GM23338 (cell line): ENCODE data around the gene GMPPA. TPM values are rescaled to one million over a fixed set of nuclear protein-coding genes. Genes with fewer than 3 reads are reported as not detected.

Source experiments
- ATAC-seq: fragments of 200-7000 bp; cut with Tn5 transposase; 3 replicates; pipeline ENCODE4 v1.9.1; 2020
- DNase-seq: peaks from one replicate; pipeline ENCODE4 v3.0.0-alpha.2; 2015; ENCODE audit warnings: low spot score
- H2AFZ ChIP-seq: fragments of 200-600 bp; sonication (generic); 2 replicates; pipeline ENCODE4 v1.8.0; 2016; ENCODE audit warnings: antibody characterized with exemption, mild to moderate bottlenecking, moderate library complexity
- H3F3A ChIP-seq: fragments of 200-600 bp; sonication (generic); replicated peaks from 2 replicates; pipeline ENCODE4 v1.8.0; 2017; ENCODE audit warnings: antibody characterized with exemption, mixed run types, low read depth
- H3K27ac ChIP-seq: fragments of 200-600 bp; sonication (generic); 2 replicates; pipeline ENCODE4 v1.6.1; 2016; ENCODE audit warnings: low read depth
- H3K27me3 ChIP-seq: fragments of 200-600 bp; sonication (generic); 2 replicates; pipeline ENCODE4 v1.8.0; 2016; ENCODE audit warnings: mild to moderate bottlenecking, mixed run types, moderate library complexity; ENCODE audit not compliant: insufficient read depth
- H3K36me3 ChIP-seq: fragments of 200-600 bp; sonication (generic); 2 replicates; pipeline ENCODE4 v1.8.0; 2016; ENCODE audit warnings: mild to moderate bottlenecking; ENCODE audit not compliant: insufficient read depth
- H3K4me1 ChIP-seq: fragments of 200-600 bp; sonication (generic); 2 replicates; pipeline ENCODE4 v1.8.0; 2016; ENCODE audit warnings: mild to moderate bottlenecking, moderate library complexity; ENCODE audit not compliant: insufficient read depth
- H3K4me2 ChIP-seq: fragments of 200-600 bp; sonication (generic); 2 replicates; pipeline ENCODE4 v1.7.1; 2017; ENCODE audit warnings: mixed run types
- H3K4me3 ChIP-seq: fragments of 200-600 bp; sonication (generic); 2 replicates; pipeline ENCODE4 v1.6.1; 2016; ENCODE audit warnings: mixed run types
- H3K79me2 ChIP-seq: fragments of 200-600 bp; sonication (generic); replicated peaks from 2 replicates; pipeline ENCODE4 v1.8.0; 2017; ENCODE audit warnings: mild to moderate bottlenecking; ENCODE audit not compliant: insufficient read depth
- H3K9me2 ChIP-seq: fragments of 200-600 bp; sonication (generic); 2 replicates; pipeline ENCODE4 v1.8.0; 2017; ENCODE audit not compliant: insufficient read depth
- H4K20me1 ChIP-seq: fragments of 200-600 bp; sonication (generic); replicated peaks from 2 replicates; pipeline ENCODE4 v1.8.0; 2017; ENCODE audit warnings: mild to moderate bottlenecking; ENCODE audit not compliant: insufficient read depth
- H3K27ac Mint-ChIP-seq: 2 replicates; pipeline ENCODE4 v1.8.0; 2020; ENCODE audit warnings: inconsistent platforms, mild to moderate bottlenecking, moderate library complexity, mixed read lengths
- H3K27me3 Mint-ChIP-seq: 3 replicates; pipeline ENCODE4 v1.8.0; 2022; ENCODE audit warnings: low read depth, mild to moderate bottlenecking, moderate library complexity, mixed read lengths, inconsistent platforms; ENCODE audit not compliant: insufficient read depth, poor library complexity
- H3K36me3 Mint-ChIP-seq: 3 replicates; pipeline ENCODE4 v1.8.0; 2021; ENCODE audit warnings: low read depth, mild to moderate bottlenecking, inconsistent platforms, moderate library complexity, mixed read lengths
- H3K4me1 Mint-ChIP-seq: 3 replicates; pipeline ENCODE4 v1.8.0; 2020; ENCODE audit warnings: mild to moderate bottlenecking, inconsistent platforms, mixed read lengths
- H3K4me3 Mint-ChIP-seq: 3 replicates; pipeline ENCODE4 v1.8.0; 2021; ENCODE audit warnings: moderate library complexity, mild to moderate bottlenecking, inconsistent platforms, mixed read lengths
- H3K9me3 Mint-ChIP-seq: 3 replicates; pipeline ENCODE4 v1.8.0; 2020; ENCODE audit warnings: moderate library complexity, mild to moderate bottlenecking, inconsistent platforms, mixed read lengths
- CREB1 ChIP-seq: fragments of 250-450 bp; sonication (Bioruptor Pico); IDR thresholded peaks from 2 replicates; pipeline ENCODE4 v1.5.0; 2020; ENCODE audit warnings: low read depth, mild to moderate bottlenecking, moderate library complexity
- EZH2phosphoT487 ChIP-seq: fragments of 200-600 bp; sonication (generic); IDR thresholded peaks from one replicate; pipeline ENCODE4 v1.8.1; 2018; ENCODE audit warnings: antibody characterized with exemption; ENCODE audit not compliant: unreplicated experiment
- NANOG ChIP-seq: IDR thresholded peaks from 2 replicates; pipeline ENCODE4 v1.6.1; 2016; ENCODE audit warnings: antibody characterized with exemption, borderline replicate concordance
- POLR2AphosphoS5 ChIP-seq: IDR thresholded peaks from 2 replicates; pipeline ENCODE4 v1.6.1; 2016; ENCODE audit warnings: antibody characterized with exemption, low read depth
- ZNF114 ChIP-seq: fragments of 250-450 bp; sonication (Bioruptor Pico); IDR thresholded peaks from 2 replicates; pipeline ENCODE4 v1.5.0; 2020; ENCODE audit warnings: mild to moderate bottlenecking, moderate library complexity
- ZNF331 ChIP-seq: fragments of 250-450 bp; sonication (Bioruptor Pico); IDR thresholded peaks from 2 replicates; pipeline ENCODE4 v1.5.0; 2020; ENCODE audit warnings: low read depth, mild to moderate bottlenecking, moderate library complexity
- polyA plus RNA-seq: library from polyadenylated mRNA; unstranded; fragments of >200 nt; fragmentation: Nextera tagmentation; extraction: Ambion mirVana; gene quantifications from 2 replicates; pipeline ENCODE4 v1.2.1, GENCODE V29; 2016
- total RNA-seq: library from RNA; depleted of rRNA; stranded (reverse); fragments of >200 nt; shearing (Covaris generic); gene quantifications from 2 replicates; pipeline ENCODE4 v1.2.3, GENCODE V29; 2014
- TF ChIP-seq, protein P1 (sequence below): IDR thresholded peaks from 2 replicates; pipeline ENCODE4 v1.6.1; 2016; ENCODE audit warnings: antibody characterized with exemption
- TF ChIP-seq, protein P2 (sequence below), 2 experiments: fragments of 200-600 bp in 1 of 2; sonication (generic) in 1 of 2; conservative IDR thresholded peaks; 2 replicates each; pipeline versions ENCODE4 v1.5.1 to v1.6.1; 2016 to 2017; ENCODE audit warnings: antibody characterized with exemption in 2 of 2, low read depth in 2 of 2, mild to moderate bottlenecking in 2 of 2, moderate library complexity in 1 of 2
- TF ChIP-seq, protein P3 (sequence below): fragments of 250-450 bp; sonication (Bioruptor Pico); IDR thresholded peaks from 2 replicates; pipeline ENCODE4 v1.5.0; 2020; ENCODE audit warnings: mild to moderate bottlenecking, moderate library complexity

GMPPA gene
- total and polyA plus RNA-seq, 2 experiments from 2014 or later = 27.0 to 33.8 TPM

DNA sequence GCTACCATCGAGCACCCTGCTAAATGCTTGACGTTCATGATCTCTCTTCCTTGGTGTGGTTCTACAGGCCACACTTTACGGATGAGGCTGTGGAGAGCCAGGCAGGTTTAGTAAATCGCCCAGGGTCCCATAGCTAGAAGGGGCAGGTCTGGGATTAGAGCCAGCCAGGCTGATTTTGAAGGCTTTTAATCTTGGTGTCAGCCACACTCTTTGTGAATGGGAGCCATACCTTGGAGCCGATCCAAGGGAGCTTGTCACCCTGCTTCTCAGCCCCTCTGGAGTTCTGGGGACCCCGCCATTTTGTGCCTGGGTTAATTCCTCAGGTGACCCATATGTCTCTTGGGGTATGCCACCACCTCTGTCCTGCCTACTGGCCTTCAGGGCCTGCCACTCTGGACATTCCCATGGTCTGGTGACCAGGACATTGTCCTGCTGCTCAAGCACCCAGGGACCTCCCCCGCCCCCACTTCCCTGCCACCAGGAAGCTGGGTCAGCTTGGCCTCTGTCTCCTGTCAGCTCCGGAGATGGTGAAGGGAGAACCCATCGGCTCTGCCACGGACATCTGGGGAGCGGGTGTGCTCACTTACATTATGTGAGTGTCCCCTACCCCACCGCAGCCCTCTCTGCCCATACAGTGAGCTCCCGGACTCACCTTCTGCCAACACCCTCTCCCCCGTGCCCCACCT is 7.3 kb upstream of the GMPPA start:
- Histone ChIP-seq H3K36me3 (no peaks in the 10 kb centered on the region), H3F3A (peaks cover 4% of the 10 kb centered on the region; the same call in 1 of the 2 replicates), H3K27me3 (peaks cover 51% of the 10 kb centered on the region), H3K27ac (no peak overlapping the region), H3K4me1 (peaks cover 19% of the 10 kb centered on the region; the same call in 1 of the 2 replicates), H3K4me3 (no peak overlapping the region), H4K20me1 (no peaks in the 10 kb centered on the region), H3K4me2 (no peak overlapping the region), H3K79me2 (no peaks in the 10 kb centered on the region), H2AFZ (no peak overlapping the region), H3K9me2 (no peaks in the 10 kb centered on the region)
- no peak for DNase-seq
- H3K27ac Mint-ChIP-seq = no peak overlapping the region
- TF ChIP-seq CREB1 = no peak
- no peak for TF ChIP-seq ZNF331 (CRISPR knock-in tag)
- TF ChIP-seq, protein P1, sequence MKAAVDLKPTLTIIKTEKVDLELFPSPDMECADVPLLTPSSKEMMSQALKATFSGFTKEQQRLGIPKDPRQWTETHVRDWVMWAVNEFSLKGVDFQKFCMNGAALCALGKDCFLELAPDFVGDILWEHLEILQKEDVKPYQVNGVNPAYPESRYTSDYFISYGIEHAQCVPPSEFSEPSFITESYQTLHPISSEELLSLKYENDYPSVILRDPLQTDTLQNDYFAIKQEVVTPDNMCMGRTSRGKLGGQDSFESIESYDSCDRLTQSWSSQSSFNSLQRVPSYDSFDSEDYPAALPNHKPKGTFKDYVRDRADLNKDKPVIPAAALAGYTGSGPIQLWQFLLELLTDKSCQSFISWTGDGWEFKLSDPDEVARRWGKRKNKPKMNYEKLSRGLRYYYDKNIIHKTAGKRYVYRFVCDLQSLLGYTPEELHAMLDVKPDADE = no peak
- no peak for TF ChIP-seq EZH2phosphoT487
- TF ChIP-seq, protein P2, sequence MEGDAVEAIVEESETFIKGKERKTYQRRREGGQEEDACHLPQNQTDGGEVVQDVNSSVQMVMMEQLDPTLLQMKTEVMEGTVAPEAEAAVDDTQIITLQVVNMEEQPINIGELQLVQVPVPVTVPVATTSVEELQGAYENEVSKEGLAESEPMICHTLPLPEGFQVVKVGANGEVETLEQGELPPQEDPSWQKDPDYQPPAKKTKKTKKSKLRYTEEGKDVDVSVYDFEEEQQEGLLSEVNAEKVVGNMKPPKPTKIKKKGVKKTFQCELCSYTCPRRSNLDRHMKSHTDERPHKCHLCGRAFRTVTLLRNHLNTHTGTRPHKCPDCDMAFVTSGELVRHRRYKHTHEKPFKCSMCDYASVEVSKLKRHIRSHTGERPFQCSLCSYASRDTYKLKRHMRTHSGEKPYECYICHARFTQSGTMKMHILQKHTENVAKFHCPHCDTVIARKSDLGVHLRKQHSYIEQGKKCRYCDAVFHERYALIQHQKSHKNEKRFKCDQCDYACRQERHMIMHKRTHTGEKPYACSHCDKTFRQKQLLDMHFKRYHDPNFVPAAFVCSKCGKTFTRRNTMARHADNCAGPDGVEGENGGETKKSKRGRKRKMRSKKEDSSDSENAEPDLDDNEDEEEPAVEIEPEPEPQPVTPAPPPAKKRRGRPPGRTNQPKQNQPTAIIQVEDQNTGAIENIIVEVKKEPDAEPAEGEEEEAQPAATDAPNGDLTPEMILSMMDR (conservative IDR thresholded peaks at IDR 0.05; ENCODE audit: low read depth in 2 of 2) = no peak
- no peak for TF ChIP-seq ZNF114
- TF ChIP-seq, protein P3, sequence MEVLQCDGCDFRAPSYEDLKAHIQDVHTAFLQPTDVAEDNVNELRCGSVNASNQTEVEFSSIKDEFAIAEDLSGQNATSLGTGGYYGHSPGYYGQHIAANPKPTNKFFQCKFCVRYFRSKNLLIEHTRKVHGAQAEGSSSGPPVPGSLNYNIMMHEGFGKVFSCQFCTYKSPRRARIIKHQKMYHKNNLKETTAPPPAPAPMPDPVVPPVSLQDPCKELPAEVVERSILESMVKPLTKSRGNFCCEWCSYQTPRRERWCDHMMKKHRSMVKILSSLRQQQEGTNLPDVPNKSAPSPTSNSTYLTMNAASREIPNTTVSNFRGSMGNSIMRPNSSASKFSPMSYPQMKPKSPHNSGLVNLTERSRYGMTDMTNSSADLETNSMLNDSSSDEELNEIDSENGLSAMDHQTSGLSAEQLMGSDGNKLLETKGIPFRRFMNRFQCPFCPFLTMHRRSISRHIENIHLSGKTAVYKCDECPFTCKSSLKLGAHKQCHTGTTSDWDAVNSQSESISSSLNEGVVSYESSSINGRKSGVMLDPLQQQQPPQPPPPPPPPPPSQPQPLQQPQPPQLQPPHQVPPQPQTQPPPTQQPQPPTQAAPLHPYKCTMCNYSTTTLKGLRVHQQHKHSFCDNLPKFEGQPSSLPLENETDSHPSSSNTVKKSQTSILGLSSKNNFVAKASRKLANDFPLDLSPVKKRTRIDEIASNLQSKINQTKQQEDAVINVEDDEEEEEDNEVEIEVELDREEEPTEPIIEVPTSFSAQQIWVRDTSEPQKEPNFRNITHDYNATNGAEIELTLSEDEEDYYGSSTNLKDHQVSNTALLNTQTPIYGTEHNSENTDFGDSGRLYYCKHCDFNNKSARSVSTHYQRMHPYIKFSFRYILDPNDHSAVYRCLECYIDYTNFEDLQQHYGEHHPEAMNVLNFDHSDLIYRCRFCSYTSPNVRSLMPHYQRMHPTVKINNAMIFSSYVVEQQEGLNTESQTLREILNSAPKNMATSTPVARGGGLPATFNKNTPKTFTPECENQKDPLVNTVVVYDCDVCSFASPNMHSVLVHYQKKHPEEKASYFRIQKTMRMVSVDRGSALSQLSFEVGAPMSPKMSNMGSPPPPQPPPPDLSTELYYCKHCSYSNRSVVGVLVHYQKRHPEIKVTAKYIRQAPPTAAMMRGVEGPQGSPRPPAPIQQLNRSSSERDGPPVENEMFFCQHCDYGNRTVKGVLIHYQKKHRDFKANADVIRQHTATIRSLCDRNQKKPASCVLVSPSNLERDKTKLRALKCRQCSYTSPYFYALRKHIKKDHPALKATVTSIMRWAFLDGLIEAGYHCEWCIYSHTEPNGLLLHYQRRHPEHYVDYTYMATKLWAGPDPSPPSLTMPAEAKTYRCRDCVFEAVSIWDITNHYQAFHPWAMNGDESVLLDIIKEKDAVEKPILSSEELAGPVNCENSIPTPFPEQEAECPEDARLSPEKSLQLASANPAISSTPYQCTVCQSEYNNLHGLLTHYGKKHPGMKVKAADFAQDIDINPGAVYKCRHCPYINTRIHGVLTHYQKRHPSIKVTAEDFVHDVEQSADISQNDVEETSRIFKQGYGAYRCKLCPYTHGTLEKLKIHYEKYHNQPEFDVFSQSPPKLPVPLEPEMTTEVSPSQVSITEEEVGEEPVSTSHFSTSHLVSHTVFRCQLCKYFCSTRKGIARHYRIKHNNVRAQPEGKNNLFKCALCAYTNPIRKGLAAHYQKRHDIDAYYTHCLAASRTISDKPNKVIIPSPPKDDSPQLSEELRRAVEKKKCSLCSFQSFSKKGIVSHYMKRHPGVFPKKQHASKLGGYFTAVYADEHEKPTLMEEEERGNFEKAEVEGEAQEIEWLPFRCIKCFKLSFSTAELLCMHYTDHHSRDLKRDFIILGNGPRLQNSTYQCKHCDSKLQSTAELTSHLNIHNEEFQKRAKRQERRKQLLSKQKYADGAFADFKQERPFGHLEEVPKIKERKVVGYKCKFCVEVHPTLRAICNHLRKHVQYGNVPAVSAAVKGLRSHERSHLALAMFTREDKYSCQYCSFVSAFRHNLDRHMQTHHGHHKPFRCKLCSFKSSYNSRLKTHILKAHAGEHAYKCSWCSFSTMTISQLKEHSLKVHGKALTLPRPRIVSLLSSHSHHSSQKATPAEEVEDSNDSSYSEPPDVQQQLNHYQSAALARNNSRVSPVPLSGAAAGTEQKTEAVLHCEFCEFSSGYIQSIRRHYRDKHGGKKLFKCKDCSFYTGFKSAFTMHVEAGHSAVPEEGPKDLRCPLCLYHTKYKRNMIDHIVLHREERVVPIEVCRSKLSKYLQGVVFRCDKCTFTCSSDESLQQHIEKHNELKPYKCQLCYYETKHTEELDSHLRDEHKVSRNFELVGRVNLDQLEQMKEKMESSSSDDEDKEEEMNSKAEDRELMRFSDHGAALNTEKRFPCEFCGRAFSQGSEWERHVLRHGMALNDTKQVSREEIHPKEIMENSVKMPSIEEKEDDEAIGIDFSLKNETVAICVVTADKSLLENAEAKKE = no peak
- TF ChIP-seq NANOG = no peak
- TF ChIP-seq POLR2AphosphoS5 = no peak
- ATAC-seq = no peak
- H3K27me3 Mint-ChIP-seq = peaks cover 34% of the 10 kb centered on the region
- no peaks in the 10 kb centered on the region; the same call in 2 of the 3 replicates for H3K9me3 Mint-ChIP-seq
- peaks cover 40% of the 10 kb centered on the region for H3K4me1 Mint-ChIP-seq
- H3K4me3 Mint-ChIP-seq = no peak overlapping the region
- H3K36me3 Mint-ChIP-seq = no peaks in the 10 kb centered on the region; the same call in 2 of the 3 replicates
